CD14-positive monocyte (primary cell): Measurements from ENCODE around the gene CACNA1S. TPM values are rescaled to one million over a fixed set of nuclear protein-coding genes. Genes with fewer than 3 reads are reported as not detected.

Experiments
- DNase-seq, 3 donors: peaks; one replicate each; pipeline ENCODE4 v3.0.0-alpha.2; 2011 to 2022
- H2AFZ ChIP-seq: 2 replicates; pipeline ENCODE4 v1.6.0; 2012; ENCODE audit warnings: mild to moderate bottlenecking, low read depth, low read length, inconsistent platforms; ENCODE audit not compliant: insufficient read depth, poor library complexity, severe bottlenecking
- H3K27ac ChIP-seq, 2 donors: 1 replicate in 1 of 2; 2 replicates in 1 of 2; pipeline ENCODE4 v1.5.1; 2012 to 2013; ENCODE audit warnings: low read length in 2 of 2, control low read depth in 1 of 2, inconsistent platforms in 1 of 2, low read depth in 1 of 2, mild to moderate bottlenecking in 1 of 2
- H3K27me3 ChIP-seq, 2 donors: one replicate each; pipeline versions ENCODE4 v1.6.0 to v1.6.1; 2011 to 2013; ENCODE audit warnings: low read length in 2 of 2; ENCODE audit not compliant: control insufficient read depth in 2 of 2, insufficient read depth in 2 of 2
- H3K36me3 ChIP-seq, 2 donors: replicated peaks in 1 of 2; 1 replicate in 1 of 2; 2 replicates in 1 of 2; pipeline versions ENCODE4 v1.5.1 to v1.6.1; 2012 to 2013; ENCODE audit warnings: low read length in 2 of 2, control low read depth in 1 of 2, inconsistent platforms in 1 of 2, mild to moderate bottlenecking in 1 of 2; ENCODE audit not compliant: insufficient read depth in 2 of 2, control insufficient read depth in 1 of 2
- H3K4me1 ChIP-seq, 2 donors: 1 replicate in 1 of 2; 2 replicates in 1 of 2; pipeline versions ENCODE4 v1.5.1 to v1.6.1; 2012 to 2013; ENCODE audit warnings: low read length in 2 of 2, control low read depth in 1 of 2, inconsistent platforms in 1 of 2, mild to moderate bottlenecking in 1 of 2, moderate library complexity in 1 of 2; ENCODE audit not compliant: insufficient read depth in 2 of 2, control insufficient read depth in 1 of 2
- H3K4me2 ChIP-seq: replicated peaks from 2 replicates; pipeline ENCODE3; 2012; ENCODE audit warnings: low read length, moderate library complexity, mild to moderate bottlenecking; ENCODE audit not compliant: poor library complexity, severe bottlenecking; ENCODE audit errors: extremely low read depth
- H3K4me3 ChIP-seq, 3 experiments: fragments of 200-600 bp in 1 of 3; sonication (generic) in 1 of 3; replicated peaks in 1 of 3; 1 replicate in 2 of 3; 2 replicates in 1 of 3; pipeline ENCODE4 v1.5.1; 2011 to 2013; ENCODE audit warnings: low read length in 3 of 3, mild to moderate bottlenecking in 3 of 3, control low read depth in 2 of 3, low read depth in 2 of 3, inconsistent platforms in 1 of 3, moderate library complexity in 1 of 3
- H3K79me2 ChIP-seq: 2 replicates; pipeline ENCODE4 v1.6.0; 2012; ENCODE audit warnings: mild to moderate bottlenecking, control low read depth, inconsistent platforms, low read length, moderate library complexity; ENCODE audit not compliant: insufficient read depth
- H3K9ac ChIP-seq: 2 replicates; pipeline ENCODE4 v1.6.0; 2017; ENCODE audit warnings: low read length, mild to moderate bottlenecking; ENCODE audit not compliant: insufficient read depth, poor library complexity, severe bottlenecking
- H3K9me3 ChIP-seq, 2 donors: replicated peaks in 1 of 2; 1 replicate in 1 of 2; 2 replicates in 1 of 2; pipeline versions ENCODE4 v1.5.1 to v1.6.1; 2012 to 2013; ENCODE audit warnings: low read length in 2 of 2, control low read depth in 1 of 2; ENCODE audit not compliant: control insufficient read depth in 1 of 2, insufficient read depth in 1 of 2
- H4K20me1 ChIP-seq: 2 replicates; pipeline ENCODE4 v1.6.0; 2012; ENCODE audit warnings: mild to moderate bottlenecking, low read length, control low read depth, moderate library complexity; ENCODE audit not compliant: insufficient read depth
- H3K27ac Mint-ChIP-seq, 7 donors: one replicate each; pipeline ENCODE4 v1.8.0; 2020; ENCODE audit warnings: mild to moderate bottlenecking in 7 of 7, mixed read lengths in 7 of 7, moderate library complexity in 6 of 7, inconsistent platforms in 2 of 7
- H3K27me3 Mint-ChIP-seq, 3 donors: one replicate each; pipeline ENCODE4 v1.8.0; 2021 to 2022; ENCODE audit warnings: low read depth in 3 of 3, mild to moderate bottlenecking in 3 of 3, mixed read lengths in 3 of 3, moderate library complexity in 3 of 3, inconsistent platforms in 1 of 3
- H3K36me3 Mint-ChIP-seq, 2 donors: one replicate each; pipeline ENCODE4 v1.8.0; 2020; ENCODE audit warnings: mixed read lengths in 2 of 2, inconsistent platforms in 1 of 2, mild to moderate bottlenecking in 1 of 2
- H3K4me1 Mint-ChIP-seq: one replicate; pipeline ENCODE4 v1.8.0; 2020; ENCODE audit warnings: mild to moderate bottlenecking, mixed read lengths
- H3K4me3 Mint-ChIP-seq, 2 donors: one replicate each; pipeline ENCODE4 v1.8.0; 2020; ENCODE audit warnings: mild to moderate bottlenecking in 2 of 2, mixed read lengths in 2 of 2, moderate library complexity in 1 of 2
- H3K9me3 Mint-ChIP-seq, 7 donors: one replicate each; pipeline ENCODE4 v1.8.0; 2020 to 2022; ENCODE audit warnings: mixed read lengths in 7 of 7, mild to moderate bottlenecking in 6 of 7, moderate library complexity in 6 of 7, inconsistent platforms in 2 of 7
- CTCF ChIP-seq: fragments of 200-600 bp; IDR thresholded peaks from one replicate; pipeline ENCODE4 v1.8.0; 2022; ENCODE audit warnings: antibody characterized with exemption, mild to moderate bottlenecking
- WGBS: methylation state at CpG from one replicate; pipeline ENCODE4 v1.1.5; 2013; ENCODE audit warnings: missing lambda C conversion rate; ENCODE audit not compliant: insufficient coverage; 5-methylcytosine and 5-hydroxymethylcytosine counted together
- intact Hi-C, 2 donors: fragments of 100-400 bp; cut with micrococcal nuclease; formaldehyde crosslinking; loops; one replicate each; pipeline versions ENCODE4 v1.15.0 to v1.15.1; 2023
- polyA plus RNA-seq, 3 donors: library from polyadenylated mRNA; depleted of rRNA in 1 of 3; unstranded in 2 of 3; stranded (reverse) in 1 of 3; fragments of 300-500 nt in 2 of 3; fragments of >200 nt in 1 of 3; fragmentation: Illumina TruSeq in 2 of 3; gene quantifications; 1 replicate in 2 of 3; 2 replicates in 1 of 3; pipeline ENCODE4 v1.2.3, GENCODE V29; 2012 to 2021

Gene CACNA1S
- polyA plus RNA-seq, 3 donors: not detected

GRCh38 chr1:201096041-201096461, 16.2 kb downstream of the CACNA1S start:
- Histone ChIP-seq H3K27me3 (no peaks in the 10 kb centered on the region), H3K79me2 (no peaks in the 10 kb centered on the region), H3K9ac (no peak overlapping the region), H2AFZ (no peak overlapping the region), H3K27ac (no peak overlapping the region), H3K9me3 (no peaks in the 10 kb centered on the region), H3K4me3 (no peak overlapping the region), H4K20me1 (no peaks in the 10 kb centered on the region), H3K4me1 (no peaks in the 10 kb centered on the region), H3K4me2 (no peak overlapping the region), H3K36me3 (no peaks in the 10 kb centered on the region)
- Mint-ChIP-seq H3K27ac (no peak overlapping the region), H3K27me3 (peaks cover 3 to 5% (median 4%) of the 10 kb centered on the region in 3 donors), H3K4me3 (no peak overlapping the region), H3K4me1 (no peaks in the 10 kb centered on the region), H3K36me3 (no peaks in the 10 kb centered on the region), H3K9me3 (no peaks in the 10 kb centered on the region)
- no peak for TF ChIP-seq CTCF
- intact Hi-C loops: no loop called here
- DNase-seq: no peak
- 75% methylated on average over 3 of the region's 5 CpGs for WGBS

GRCh38 chr1:201095581-201095980, 16.6 kb downstream of the CACNA1S start:
- Mint-ChIP-seq H3K9me3 (no peaks in the 10 kb centered on the region), H3K4me3 (no peak overlapping the region), H3K27ac (no peak overlapping the region), H3K36me3 (no peaks in the 10 kb centered on the region), H3K4me1 (no peaks in the 10 kb centered on the region), H3K27me3 (peaks cover 3 to 5% (median 4%) of the 10 kb centered on the region in 3 donors)
- Histone ChIP-seq H3K4me1 (no peaks in the 10 kb centered on the region), H3K4me3 (no peak overlapping the region), H3K27me3 (no peaks in the 10 kb centered on the region), H3K9me3 (no peaks in the 10 kb centered on the region), H3K27ac (no peak overlapping the region), H4K20me1 (no peaks in the 10 kb centered on the region), H3K9ac (no peak overlapping the region), H3K36me3 (no peaks in the 10 kb centered on the region), H2AFZ (no peak overlapping the region), H3K79me2 (no peaks in the 10 kb centered on the region), H3K4me2 (no peak overlapping the region)
- no peak for TF ChIP-seq CTCF
- no peak for DNase-seq
- 100% methylated on average over 1 of the region's 2 CpGs for WGBS
- intact Hi-C loops: no loop called here
